Fibroblast of the aortic adventitia (primary cell): Measurements from ENCODE around the gene KCNQ1. TPM values are rescaled to one million over a fixed set of nuclear protein-coding genes. Genes with fewer than 3 reads are reported as not detected.

Experiments
- DNase-seq: peaks from one replicate; pipeline ENCODE4 v3.0.0-alpha.2; 2010; ENCODE audit warnings: low read depth
- H3K4me3 ChIP-seq: 2 replicates; pipeline ENCODE4 v1.5.1; 2011; ENCODE audit warnings: low read depth, mild to moderate bottlenecking, control low read depth, low read length, moderate library complexity
- total RNA-seq: library from RNA; depleted of rRNA; stranded (reverse); fragments of >200 nt; gene quantifications from 2 replicates; pipeline ENCODE4 v1.2.3, GENCODE V29; 2012; ENCODE audit warnings: low replicate concordance
- TF ChIP-seq, protein P1 (sequence below): IDR thresholded peaks from 2 replicates; pipeline ENCODE4 v1.5.1; 2011; ENCODE audit warnings: mild to moderate bottlenecking, low read length, control low read depth, inconsistent platforms; ENCODE audit not compliant: insufficient read depth

The KCNQ1 gene
- total RNA-seq, 1 donor, result not detected

DNA sequence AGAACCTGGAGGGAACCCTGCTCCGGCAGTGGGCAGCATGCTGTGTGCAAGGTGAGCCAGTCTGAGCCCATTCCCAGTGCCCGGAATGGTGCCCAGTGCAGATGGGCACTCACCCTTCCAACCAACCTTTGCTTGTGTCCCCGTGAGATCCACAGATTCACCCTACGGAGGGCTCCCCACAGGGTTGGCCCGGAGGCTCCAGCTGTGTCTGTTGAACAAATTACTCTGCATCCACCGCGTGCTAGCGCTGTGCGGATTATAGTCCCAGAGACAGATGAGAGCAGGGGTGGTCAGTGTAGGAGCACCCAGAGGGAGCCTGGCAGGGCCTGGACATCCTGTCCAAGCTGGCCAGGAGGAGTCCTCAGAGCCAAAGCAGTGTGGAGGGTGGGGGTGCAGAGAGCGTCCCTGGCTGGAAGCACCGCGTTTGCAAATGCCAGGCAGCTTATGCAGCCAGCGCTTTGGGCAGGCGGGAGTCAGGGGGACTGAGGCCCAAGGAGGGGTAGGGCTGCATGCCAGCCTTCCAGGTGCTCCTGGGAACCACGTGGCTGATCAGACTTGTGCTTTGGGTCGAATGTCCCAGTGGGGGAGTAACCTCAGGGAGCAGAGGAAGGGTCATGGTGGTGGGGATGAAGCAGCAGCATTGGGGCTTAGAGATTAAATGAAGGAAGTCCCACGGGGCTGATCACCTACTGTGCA is 80.5 kb downstream of the KCNQ1 start:
- TF ChIP-seq, protein P1, sequence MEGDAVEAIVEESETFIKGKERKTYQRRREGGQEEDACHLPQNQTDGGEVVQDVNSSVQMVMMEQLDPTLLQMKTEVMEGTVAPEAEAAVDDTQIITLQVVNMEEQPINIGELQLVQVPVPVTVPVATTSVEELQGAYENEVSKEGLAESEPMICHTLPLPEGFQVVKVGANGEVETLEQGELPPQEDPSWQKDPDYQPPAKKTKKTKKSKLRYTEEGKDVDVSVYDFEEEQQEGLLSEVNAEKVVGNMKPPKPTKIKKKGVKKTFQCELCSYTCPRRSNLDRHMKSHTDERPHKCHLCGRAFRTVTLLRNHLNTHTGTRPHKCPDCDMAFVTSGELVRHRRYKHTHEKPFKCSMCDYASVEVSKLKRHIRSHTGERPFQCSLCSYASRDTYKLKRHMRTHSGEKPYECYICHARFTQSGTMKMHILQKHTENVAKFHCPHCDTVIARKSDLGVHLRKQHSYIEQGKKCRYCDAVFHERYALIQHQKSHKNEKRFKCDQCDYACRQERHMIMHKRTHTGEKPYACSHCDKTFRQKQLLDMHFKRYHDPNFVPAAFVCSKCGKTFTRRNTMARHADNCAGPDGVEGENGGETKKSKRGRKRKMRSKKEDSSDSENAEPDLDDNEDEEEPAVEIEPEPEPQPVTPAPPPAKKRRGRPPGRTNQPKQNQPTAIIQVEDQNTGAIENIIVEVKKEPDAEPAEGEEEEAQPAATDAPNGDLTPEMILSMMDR, result no peak
- no peak for DNase-seq
- H3K4me3 ChIP-seq, result no peak overlapping the region

GRCh38 chr11:2525941-2526807 is 81.4 kb downstream of the KCNQ1 start:
- DNase-seq, result no peak
- TF ChIP-seq, protein P1, result no peak
- no peak overlapping the region for H3K4me3 ChIP-seq

DNA sequence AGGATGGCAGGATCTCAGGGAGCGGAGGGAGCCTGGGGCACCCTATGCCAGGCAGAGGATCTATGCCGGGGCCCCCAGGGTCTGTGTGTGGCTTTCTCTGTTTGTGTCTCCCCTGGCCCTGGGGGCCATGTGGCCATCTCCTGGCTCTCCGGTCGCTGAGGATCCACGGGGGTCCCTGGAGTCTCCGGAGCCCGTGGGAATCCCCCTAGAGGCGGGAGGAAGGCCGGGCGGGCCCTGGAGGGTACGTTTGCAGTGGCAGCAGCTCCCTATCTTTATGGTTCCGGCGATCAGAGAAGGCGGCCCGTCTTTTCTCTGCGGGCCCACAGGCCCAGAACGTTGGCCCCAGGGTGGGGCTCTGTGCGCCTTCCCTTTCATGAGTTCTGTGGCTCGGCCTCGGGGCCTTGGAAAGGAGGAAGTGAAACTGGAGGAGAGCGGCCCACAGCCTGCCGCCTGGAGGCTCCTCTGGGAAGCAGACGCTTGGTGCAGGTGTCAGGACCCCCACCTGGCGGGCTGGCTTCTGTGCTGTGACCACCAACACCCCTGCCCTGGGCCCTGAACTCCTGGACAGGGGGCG is 82.1 kb downstream of the KCNQ1 start:
- TF ChIP-seq, protein P1, result no peak
- no peak for DNase-seq
- no peak overlapping the region for H3K4me3 ChIP-seq

DNA sequence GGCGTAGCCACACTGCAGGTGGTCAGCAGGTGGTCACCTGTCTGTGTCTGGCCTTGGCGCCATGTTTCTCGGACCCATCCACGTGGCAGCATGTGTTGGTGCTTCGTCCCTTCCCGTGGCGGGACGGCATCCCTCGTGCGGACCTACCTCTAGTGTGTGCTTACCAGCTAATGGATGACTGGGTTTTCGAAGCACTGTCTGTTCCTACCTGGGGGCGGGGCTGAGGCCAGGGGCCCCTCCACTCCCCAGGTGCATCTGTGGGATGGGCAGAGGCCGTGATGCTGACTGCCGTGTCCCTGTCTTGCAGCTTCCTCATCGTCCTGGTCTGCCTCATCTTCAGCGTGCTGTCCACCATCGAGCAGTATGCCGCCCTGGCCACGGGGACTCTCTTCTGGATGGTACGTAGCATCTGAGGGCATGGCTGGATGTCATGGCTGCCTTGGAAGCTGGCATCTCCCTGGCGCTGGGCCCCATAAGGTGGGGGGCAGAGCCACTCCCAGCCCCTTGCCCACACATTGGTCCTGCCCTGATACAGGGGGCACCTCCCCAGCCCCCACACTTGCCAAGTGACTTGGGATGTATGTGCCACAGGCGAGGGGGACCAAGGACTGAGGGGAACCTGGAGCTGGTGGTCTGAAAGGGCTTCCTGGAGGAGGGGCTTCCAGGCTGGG is 82.9 kb downstream of the KCNQ1 start:
- H3K4me3 ChIP-seq, result no peak overlapping the region
- TF ChIP-seq, protein P1, result no peak
- no peak for DNase-seq

GRCh38 chr11:2528301-2529050 is 83.7 kb downstream of the KCNQ1 start:
- no peak for DNase-seq
- TF ChIP-seq, protein P1, result no peak
- H3K4me3 ChIP-seq, result no peak overlapping the region

GRCh38 chr11:2529173-2529572 is 84.4 kb downstream of the KCNQ1 start:
- no peak for DNase-seq
- TF ChIP-seq, protein P1, result no peak
- no peak overlapping the region for H3K4me3 ChIP-seq
